Activated T-cell treated with anti-CD3 and anti-CD28 coated beads for 4 hours (primary cell): ENCODE measurements around the gene PRKAG1.

Experiments used
- DNase-seq: peaks from one replicate; pipeline ENCODE4 v3.0.0-alpha.2; 2020

PRKAG1 gene

DNA sequence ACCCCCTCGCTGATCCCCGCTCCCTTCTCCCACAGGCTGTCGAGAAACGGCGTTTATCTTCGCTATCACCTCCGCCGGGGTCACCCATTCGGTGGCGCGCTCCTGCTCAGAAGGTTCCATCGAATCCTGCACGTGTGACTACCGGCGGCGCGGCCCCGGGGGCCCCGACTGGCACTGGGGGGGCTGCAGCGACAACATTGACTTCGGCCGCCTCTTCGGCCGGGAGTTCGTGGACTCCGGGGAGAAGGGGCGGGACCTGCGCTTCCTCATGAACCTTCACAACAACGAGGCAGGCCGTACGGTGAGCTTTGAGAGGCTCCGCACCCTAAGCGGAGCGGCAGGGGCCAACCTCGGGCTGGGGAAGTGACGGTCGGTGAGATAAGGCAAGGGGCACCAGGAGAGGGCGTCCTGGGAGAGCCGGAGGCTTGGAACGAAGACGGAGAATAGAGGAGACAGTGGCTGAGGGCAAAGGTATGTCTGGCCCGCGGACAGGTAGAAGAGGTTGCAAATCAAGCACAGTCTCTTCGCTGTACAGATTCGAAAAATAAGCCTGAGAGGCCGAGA, 38.1 kb downstream of the PRKAG1 start:
- DNase-seq: no peak

DNA sequence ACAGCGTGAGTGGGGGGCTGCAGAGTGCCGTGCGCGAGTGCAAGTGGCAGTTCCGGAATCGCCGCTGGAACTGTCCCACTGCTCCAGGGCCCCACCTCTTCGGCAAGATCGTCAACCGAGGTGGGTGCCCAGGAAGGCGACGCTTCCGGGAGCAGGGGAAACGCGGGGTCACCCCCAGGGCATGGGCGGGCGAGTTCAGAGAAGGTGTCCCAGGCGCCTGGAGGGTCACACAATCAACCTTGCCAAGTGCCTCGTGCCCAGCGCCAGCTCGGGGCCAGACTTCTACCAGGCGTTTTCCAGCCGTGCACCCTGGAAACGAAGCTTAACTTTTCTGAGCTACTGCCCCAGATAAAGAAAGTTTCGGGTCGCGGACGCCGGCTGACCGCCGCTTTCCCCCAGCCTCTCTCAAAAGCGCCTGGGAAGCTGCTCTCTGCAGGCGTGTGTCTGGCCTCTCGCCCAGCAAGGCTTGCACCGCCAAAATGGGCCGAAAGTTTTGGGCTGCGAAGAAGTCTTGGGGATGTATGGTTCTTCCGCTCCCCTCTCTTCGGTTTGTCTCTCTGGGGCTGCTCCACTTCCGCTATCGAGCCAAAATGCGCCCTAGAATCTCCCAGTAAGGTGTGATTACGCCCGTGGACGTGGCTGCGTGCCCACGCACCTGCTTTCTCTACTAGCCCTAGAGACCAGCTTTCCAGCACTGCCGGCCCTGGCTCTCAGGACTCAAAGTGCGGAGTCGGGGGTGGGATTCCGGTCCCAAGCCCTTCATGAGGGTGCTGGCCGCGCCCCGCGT, 38.8 kb downstream of the PRKAG1 start:
- DNase-seq: no peak

DNA sequence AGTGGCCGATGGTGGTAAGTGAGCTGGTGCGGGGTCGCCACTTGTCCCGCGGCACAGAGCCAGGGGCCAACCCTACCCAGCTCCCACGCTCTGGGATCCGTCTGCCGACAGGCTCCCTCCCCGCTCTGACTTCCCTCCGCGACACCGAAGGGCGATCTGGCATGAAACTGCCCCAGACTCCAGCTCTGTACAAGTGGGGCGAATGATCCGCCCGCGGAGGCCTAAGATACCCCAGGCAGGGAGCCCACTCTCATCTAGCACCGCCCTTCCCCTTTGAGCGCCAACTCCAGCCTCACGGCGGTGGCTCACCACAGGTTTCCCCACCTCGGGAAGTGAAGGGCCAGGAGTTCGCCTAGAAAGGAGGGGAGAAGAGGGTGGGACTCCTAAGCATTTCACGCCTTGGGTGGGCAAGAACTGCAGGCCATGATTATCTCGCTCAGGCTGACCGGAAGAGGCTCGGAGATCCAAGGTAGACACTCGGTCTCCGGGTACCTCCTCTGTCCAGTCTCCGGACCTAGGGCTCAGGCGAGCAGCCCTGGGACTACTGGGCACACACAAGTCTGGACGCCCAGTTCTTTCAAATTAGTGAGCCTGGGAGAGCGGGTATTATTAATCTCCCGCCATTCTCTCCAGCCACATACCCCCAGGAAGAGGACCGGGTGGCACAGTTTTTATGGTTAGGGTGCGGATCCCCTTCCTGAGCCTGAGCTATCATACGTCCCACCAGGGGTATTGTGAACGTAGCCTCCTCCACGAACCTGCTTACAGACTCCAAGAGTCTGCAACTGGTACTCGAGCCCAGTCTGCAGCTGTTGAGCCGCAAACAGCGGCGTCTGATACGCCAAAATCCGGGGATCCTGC, 39.6 kb downstream of the PRKAG1 start:
- no peak for DNase-seq

DNA sequence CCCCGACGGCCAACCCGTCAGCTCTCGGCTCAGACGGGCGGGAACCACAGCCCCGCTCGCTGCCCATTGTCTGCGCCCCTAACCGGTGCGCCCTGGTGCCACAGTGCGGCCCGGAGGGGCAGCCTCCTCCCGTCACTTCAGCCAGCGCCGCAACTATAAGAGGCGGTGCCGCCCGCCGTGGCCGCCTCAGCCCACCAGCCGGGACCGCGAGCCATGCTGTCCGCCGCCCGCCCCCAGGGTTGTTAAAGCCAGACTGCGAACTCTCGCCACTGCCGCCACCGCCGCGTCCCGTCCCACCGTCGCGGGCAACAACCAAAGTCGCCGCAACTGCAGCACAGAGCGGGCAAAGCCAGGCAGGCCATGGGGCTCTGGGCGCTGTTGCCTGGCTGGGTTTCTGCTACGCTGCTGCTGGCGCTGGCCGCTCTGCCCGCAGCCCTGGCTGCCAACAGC, 40.3 kb downstream of the PRKAG1 start, which contains the start of gene WNT1:
Gene WNT1 (plus strand): TSS at position 32 of the 450 bp plus-strand sequence. CDS start 329 bp downstream, at position 361.
- DNase-seq: no peak

DNA sequence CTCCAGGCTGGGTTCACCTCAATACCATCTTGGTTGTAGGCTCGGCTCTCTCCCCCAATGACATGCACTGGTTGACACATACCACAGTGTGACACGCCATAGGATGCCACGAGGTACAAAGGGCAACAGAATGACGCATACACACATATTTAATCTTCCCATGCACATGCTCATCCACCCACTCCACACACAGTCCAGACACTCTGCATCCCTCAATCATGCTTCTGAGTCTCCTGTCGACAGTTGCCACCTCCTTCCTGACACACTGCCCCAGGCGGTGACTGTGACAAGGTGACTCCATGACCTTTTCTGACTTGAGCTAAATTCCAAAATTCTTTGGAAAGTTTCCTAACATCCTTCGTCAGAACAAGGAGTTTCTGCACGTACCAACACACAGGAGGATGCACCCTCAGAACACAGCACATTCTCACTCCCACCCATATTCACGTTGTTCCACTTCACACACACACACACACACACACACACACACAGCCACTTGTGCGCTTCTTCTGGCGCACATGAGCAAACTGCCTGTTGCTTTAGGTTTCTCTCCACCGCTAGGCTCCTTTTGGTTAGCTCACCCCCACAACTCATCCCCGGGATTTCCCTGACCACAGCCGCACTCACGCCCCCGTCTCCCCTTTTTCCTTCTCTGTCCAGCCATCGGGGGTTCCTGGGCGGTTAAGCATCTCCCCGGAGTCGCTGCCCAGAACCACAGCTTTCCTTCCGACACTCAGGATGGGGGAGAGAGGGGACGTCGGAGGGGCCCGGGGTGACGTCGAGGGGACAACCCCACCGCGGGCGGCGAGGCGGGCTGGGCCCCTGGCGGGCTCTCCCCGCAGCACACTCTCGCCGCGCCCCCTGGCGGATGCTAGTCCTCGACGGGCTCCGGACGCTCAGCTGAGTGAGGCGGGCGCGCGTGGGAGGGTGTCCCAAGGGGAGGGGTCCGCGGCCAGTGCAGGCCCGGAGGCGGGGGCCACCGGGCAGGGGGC, 41.0 kb downstream of the PRKAG1 start:
- DNase-seq: peak; percentile 70

DNA sequence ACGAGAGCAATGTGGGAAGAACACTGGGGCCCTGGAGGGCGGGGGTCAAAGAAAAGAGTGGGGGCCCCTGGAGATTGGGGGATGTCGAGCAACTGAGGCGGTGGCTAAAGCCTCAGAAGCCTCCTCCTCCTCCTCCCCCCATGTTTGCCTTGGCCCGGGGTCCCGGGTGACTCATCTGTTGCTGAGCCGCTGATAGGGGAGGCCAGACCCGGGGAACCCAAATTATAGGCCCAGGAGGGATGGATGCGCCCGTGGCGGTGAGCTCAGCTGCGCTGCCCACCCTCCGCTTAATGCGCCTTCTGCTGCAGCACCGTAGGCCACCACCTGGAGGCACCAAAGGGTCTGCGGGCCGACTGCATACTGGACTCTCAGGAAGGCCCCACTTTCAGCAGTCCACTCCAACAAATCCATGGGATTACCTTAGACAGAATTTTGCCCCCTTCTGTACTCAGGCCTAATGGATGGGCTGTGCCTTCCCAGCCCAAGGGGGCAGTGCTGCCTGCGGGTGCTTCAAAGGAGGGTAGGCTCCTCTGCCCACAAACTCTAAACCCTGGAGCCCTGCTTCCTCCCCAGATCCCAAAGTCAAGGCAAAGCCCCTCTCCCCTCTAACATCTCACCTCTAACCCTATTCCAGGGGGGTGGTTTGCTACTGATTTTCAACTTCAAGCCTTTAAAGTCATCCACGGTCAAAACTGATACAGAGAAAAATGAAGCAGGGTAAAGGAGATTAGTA, 44.5 kb downstream of the PRKAG1 start:
- DNase-seq: no peak

DNA sequence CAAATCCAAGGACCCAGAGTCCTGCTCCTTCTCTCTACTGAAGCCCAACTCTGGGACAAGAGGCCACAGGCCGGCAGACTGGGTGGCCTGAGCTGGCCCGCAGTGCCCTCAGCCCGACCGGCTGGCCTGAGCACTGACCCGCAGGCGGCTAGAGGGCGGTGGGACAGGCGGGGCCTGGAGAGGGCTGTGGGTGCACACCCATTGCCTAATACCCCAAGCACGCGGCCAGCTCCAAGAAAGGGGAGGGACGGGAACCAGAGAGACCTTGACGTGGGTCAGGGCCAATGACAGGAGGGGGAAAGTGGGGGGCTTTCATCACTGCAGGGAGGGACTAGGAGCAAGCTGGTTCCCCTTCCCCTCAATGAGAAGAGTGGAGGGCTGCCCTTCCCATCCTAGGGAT, 45.0 kb downstream of the PRKAG1 start:
- DNase-seq: no peak

DNA sequence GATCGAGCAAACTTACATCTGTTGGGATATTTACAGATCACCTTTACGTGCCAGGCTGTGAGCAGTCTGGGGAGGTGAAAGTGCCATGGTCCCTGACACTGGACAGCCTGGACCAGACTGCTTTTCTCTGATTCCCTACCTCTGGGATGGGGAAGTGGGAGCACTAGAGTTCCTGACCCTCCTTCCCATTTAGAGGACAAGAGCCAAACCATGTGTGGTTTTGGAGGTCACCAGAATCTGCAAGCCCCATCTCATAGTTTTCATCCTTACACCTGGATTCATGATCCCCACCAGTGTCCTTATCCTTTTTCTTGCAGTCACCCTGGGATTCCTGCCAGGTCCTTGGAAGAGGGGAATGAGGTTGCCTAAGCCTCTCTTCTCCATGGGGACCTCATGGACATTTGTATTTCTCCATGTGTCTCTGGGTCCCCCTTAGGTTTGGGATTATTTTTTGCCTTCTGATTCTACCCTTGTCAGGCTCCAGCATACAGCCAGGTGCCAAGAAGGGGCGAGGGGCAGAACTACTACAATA, 45.6 kb downstream of the PRKAG1 start:
- no peak for DNase-seq

DNA sequence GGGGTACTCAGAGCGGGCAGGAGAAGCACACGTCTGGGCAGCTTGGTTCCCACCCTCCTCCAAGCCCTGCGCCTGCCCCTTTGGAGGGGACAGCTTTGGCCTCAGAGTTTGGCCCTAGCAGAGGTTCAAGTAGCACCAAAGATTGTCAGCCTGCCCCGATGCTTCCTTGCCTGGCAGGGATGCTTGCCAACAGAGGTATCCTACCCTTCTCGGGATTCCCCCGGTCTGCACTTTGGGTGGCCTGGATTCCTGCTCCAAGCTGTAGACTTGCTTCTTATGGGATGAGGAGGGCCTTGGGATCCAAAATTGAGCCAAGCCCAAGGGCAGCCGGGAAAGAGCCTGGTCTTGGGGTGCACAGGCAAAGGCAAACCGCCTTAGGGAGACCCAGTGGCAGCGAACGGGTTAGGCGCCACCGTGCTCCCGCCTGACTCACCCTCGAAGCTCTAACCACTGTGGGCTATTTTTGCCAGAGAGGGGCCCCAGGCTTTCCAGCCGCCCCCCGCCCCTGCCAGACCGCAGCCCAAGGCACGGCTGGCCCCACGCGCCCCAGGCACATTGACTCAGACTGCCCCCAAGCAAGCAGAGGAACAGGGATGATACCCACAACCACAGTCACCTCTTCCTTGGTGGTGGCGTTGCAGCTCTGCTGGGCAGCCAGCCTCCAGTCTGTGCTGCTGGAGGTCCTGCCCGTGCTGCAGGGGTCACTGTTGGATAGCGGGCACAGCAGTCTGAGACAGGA, 46.2 kb downstream of the PRKAG1 start:
- no peak for DNase-seq

DNA sequence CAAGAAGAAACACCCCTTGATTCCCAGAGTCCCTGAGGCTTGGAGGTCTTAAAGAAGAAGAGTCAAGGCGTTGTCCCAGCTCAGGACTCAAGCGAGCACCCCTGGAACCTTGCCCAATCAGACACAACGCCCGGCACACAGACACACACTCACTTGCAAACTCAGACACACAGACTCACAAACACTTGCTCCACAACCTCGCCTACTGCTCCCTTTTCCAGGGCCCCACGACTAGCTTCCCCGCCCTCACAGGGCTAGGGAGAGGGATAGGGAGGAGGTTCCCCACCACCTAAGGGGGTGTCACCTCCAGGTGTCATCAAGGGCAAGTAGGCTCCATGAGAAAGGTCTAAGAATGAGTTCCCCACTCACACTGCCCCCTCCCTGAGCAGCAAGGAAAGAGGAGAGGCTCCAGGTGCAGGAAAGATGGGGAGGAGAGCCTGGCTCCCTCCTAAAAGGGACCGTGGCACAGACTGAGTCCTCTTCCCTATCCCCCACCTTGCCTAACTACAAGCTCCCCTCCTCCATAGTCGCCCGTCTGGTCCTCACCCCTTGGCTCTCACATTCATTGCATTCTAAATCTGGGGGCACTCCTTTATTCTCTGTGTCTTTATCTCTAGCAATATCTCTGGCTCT, 47.8 kb downstream of the PRKAG1 start:
- DNase-seq: no peak

DNA sequence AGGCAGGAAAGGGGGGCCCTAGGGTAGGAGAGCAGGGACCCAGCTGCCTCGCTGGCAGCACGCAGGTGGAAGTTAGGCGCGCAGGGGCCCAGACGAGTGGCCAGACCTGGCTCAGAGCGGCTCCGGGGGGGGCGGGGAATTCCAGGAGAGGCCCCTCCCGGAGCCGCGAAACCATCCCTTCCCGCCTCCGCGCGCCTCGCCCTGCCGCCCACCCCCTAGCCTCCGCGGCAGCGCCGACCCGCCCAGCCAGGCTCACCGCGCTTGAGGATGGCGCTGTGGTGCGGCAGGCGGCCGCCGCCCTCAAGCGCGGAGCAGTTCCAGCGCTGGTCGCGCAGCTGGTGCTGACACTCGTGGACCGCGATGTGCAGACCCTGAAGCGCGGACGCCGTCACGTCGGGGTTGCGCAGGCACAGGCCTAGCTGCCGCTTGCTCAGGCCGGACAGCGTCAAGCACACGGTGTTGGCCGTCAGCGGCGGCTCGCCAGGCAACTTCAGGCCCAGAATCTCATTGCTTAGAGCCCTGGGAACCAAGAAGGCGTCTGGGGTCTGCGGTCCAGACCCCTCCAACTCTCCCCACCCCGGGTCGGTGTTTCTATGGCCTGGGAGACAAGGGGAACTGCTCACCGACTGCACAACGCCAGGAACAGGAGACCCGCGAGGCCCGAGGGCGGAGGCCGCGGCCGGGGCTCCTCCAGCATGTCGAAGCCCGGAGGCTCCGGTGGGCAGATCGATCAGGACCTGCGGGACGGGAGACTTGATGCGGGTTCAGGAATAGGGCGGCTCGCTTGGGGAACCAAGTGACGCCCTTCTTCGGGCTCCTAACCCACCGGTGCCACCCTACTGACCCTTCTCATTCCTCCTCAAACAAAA, 48.5 kb downstream of the PRKAG1 start:
- no peak for DNase-seq

DNA sequence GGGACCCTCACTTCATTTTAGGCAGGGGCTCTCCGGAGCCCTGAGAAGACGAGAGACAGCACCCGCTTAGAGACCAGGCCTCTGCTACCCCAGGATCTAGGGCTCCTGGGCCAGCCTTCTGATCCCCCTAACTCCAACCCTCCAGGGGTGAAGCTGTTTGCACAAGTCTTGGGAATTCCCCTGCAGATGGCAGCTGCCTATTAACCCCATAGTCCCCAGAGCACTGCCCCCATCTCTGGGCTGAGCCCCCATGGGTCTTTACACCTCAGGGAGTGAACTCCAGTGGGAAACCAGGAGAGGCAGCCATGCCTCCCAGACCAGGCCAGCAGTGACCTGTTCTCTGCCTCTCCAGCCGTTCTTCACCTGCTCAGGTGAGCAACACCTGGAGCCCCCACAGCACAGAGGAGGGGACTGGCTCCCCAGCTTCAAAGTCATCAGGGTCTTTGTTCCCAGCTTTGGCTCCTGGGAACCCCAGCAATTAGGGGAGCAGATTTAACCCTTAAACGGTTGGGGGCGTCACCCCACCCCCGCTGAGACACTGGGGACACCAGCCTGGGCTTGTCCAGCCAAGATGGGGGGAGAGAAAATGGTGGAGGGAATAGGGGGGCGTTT, 49.3 kb downstream of the PRKAG1 start:
- no peak for DNase-seq

DNA sequence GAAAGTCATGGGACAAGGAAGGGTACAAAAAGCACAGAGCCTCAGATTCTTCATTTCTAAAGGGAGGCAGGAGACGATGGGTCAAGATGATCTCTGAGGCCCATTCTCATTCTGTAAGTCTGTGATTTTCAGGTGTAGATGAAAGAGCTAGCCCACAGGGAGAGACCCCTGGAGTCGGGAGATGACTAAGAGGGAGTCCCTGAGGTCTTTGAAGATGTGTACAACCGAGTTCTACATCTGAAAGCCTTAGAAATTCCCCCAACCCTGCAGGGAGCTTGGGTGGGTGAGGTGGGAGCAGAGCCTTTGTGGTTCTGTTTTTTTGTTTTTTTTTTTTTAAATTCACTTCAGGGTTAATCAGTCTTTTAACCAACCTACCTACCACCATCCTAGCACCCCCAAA, 50.1 kb downstream of the PRKAG1 start:
- DNase-seq: no peak

DNA sequence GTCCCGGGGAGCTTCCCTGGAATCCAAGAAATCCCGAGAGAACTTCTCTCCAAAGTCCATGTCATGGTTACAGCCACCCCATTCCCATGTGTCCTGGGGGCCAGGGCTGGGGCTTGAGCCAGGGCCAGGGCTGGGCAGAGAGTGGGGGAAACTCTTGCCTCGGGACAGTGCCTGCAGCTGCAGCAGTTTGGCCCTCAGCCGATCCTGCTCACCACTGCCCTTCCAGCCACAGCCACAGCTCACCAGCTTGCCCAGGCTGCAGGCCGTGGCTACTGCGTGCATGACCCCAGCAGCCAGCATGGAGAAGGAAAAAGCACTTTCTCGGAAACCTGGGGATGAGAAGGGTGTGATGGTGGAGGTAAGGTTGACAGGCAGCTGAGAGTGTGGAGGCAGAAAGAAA, 50.6 kb downstream of the PRKAG1 start:
- DNase-seq: no peak

DNA sequence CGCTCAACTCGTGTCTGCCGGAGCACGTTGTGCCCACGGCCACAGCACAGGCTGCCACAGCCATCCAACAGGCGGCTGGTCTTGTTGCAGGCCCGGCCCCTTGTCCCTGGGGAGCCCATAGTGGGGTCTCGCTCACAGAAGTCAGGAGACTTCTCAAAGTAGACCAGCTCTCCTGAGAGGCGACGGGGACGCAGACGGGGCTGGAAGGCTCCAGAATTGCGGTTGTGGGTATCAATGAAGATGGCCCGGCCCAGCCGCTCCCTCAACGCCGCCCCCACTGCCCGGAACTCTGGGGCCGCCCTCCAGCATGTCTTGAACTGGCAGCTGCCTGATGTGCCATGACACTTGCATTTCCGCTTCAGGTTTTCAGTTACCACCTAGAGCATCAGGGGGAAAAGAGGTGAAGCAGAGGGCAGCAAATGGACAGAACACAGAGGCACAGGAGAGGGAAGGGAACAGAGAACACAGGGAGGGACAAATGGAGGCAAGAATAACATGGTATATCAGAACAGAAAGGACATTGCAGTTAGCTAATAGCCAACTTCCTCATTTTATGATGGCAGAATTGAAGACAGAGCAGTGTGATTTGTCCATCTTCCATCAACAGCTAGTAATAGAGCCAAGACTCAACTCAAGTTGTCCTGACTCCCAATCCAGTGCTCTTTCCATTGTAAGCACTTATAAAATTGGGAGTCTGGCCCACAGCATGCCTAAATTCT, 52.2 kb downstream of the PRKAG1 start:
- DNase-seq: no peak

DNA sequence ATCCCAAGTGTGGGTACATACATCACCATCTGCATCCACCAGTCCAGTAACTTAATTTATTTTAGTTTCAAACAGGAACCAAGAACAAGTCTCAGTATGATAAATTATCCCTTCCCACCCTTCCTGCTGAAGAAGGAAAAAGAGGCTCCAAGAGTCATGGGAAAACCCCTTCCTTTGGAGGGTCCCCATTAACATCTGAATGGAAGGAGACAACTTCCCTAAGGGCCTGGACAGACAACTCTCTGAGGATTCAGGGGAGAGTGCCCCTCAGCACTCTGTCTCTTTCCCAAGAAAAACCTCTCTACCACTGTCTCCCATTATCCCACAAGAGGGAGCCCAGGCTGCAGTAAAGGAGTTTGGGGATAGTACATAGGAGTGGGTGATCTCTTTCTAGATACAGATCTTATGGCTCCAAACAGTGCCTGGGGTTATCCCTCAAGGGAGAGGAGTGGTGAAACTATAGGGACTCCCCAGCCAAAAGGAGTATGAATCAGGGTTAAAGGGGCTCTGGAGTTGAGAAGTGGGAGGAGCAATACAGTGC, 53.2 kb downstream of the PRKAG1 start:
- no peak for DNase-seq

DNA sequence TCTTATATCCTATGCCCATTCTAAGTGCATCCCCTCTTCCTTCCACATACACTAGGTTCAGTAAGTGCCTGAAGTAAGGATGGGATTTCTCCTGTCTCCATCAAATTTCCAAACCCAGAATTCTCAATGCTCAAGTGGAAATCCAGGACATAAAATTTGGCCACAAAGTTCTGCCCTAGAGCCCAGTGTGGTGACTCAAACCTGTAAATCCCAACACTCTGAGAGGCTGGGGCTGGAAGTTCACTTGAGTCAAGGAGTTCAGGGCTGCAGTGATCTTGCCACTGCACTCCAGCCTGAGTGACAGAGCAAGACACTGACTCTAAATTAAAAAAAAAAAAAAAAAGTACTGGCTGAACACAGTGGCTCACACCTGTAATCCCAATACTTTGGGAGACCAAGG, 56.8 kb downstream of the PRKAG1 start:
- no peak for DNase-seq

DNA sequence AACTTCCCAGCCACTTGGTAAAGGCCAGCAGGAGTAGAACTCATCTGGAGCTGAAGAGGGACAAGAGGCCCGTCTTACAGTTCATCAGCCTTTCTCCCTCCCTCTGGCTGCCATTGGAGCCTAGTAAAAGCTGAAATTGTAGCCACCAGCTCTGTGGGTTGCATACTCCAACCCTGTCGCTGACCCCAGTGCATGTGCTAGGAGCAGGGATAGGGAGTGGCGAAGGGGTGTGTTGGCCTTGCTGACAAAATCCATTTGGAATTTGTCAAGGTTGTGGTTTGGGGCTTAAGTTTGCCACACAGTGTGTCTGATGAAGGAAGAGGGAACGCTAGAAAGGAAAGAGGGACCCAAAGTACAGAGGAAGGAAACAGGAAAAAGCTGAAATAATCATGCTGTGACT, 57.2 kb downstream of the PRKAG1 start:
- no peak for DNase-seq
